Liver (tissue), 9 donors: ENCODE data around the gene SCAMP5. TPM values are rescaled to one million over a fixed set of nuclear protein-coding genes. Genes with fewer than 3 reads are reported as not detected.
A peak's percentile ranks its signal among the peaks of the same experiment; 100 is the strongest.

Experiments used
- DNase-seq: peaks from one replicate; pipeline ENCODE4 v3.0.0-alpha.2; 2017; ENCODE audit warnings: low spot score
- H3K27ac ChIP-seq, 2 donors: one replicate each; pipeline ENCODE4 v1.7.0; 2013; ENCODE audit warnings: inconsistent platforms in 2 of 2, low read length in 2 of 2, control low read depth in 1 of 2, low read depth in 1 of 2, mild to moderate bottlenecking in 1 of 2
- H3K27me3 ChIP-seq, 4 donors: one replicate each; pipeline versions ENCODE4 v1.6.1 to v1.7.0; 2013; ENCODE audit warnings: low read length in 3 of 4, inconsistent platforms in 1 of 4, mild to moderate bottlenecking in 1 of 4, moderate library complexity in 1 of 4; ENCODE audit not compliant: control insufficient read depth in 4 of 4, insufficient read depth in 4 of 4
- H3K36me3 ChIP-seq, 4 donors: one replicate each; pipeline versions ENCODE4 v1.6.1 to v1.7.0; 2013; ENCODE audit warnings: low read length in 3 of 4, mild to moderate bottlenecking in 3 of 4, low read depth in 1 of 4, moderate library complexity in 1 of 4; ENCODE audit not compliant: control insufficient read depth in 4 of 4, insufficient read depth in 3 of 4
- H3K4me1 ChIP-seq, 4 donors: one replicate each; pipeline versions ENCODE4 v1.6.1 to v1.7.0; 2013; ENCODE audit warnings: low read length in 3 of 4, mild to moderate bottlenecking in 3 of 4, moderate library complexity in 1 of 4; ENCODE audit not compliant: control insufficient read depth in 4 of 4, insufficient read depth in 4 of 4
- H3K4me3 ChIP-seq, 3 donors: one replicate each; pipeline versions ENCODE4 v1.6.1 to v1.7.0; 2013; ENCODE audit warnings: low read length in 3 of 3, control low read depth in 1 of 3, low read depth in 1 of 3, mild to moderate bottlenecking in 1 of 3
- H3K9ac ChIP-seq, 2 donors: one replicate each; pipeline ENCODE4 v1.7.0; 2013; ENCODE audit warnings: low read length in 2 of 2, mild to moderate bottlenecking in 2 of 2, moderate library complexity in 2 of 2, control low read depth in 1 of 2, low read depth in 1 of 2
- H3K9me3 ChIP-seq, 4 donors: one replicate each; pipeline versions ENCODE4 v1.6.1 to v1.7.0; 2013; ENCODE audit warnings: low read length in 3 of 4; ENCODE audit not compliant: control insufficient read depth in 4 of 4
- EGR1 ChIP-seq, 2 donors: IDR thresholded peaks; 2 replicates each; pipeline ENCODE4 v1.6.1; 2016 to 2018; ENCODE audit warnings: antibody characterized with exemption in 2 of 2, low read depth in 2 of 2
- FOXA1 ChIP-seq: IDR thresholded peaks from 2 replicates; pipeline ENCODE4 v1.6.1; 2016; ENCODE audit warnings: antibody characterized with exemption
- FOXA2 ChIP-seq: IDR thresholded peaks from 2 replicates; pipeline ENCODE4 v1.6.1; 2016; ENCODE audit warnings: antibody characterized with exemption
- GABPA ChIP-seq, 2 donors: IDR thresholded peaks in 1 of 2; conservative IDR thresholded peaks in 1 of 2; 2 replicates each; pipeline ENCODE4 v1.6.1; 2016; ENCODE audit warnings: antibody characterized with exemption in 2 of 2, mild to moderate bottlenecking in 1 of 2, moderate library complexity in 1 of 2
- HNF4A ChIP-seq, 2 donors: conservative IDR thresholded peaks; 2 replicates each; pipeline ENCODE4 v1.6.1; 2016; ENCODE audit warnings: antibody characterized with exemption in 2 of 2, mild to moderate bottlenecking in 2 of 2
- HNF4G ChIP-seq: IDR thresholded peaks from 2 replicates; pipeline ENCODE4 v1.6.1; 2016; ENCODE audit warnings: antibody characterized with exemption
- JUND ChIP-seq, 2 donors: IDR thresholded peaks; 2 replicates each; pipeline ENCODE4 v1.6.1; 2016; ENCODE audit warnings: antibody characterized with exemption in 2 of 2
- NR2F2 ChIP-seq: IDR thresholded peaks from 2 replicates; pipeline ENCODE4 v1.6.1; 2016; ENCODE audit warnings: antibody characterized with exemption
- RAD21 ChIP-seq, 2 donors: IDR thresholded peaks; 2 replicates each; pipeline ENCODE4 v1.6.1; 2016; ENCODE audit warnings: antibody characterized with exemption in 2 of 2, mild to moderate bottlenecking in 2 of 2
- RXRA ChIP-seq, 2 donors: IDR thresholded peaks; 2 replicates each; pipeline ENCODE4 v1.6.1; 2017 to 2018; ENCODE audit warnings: antibody characterized with exemption in 2 of 2, mild to moderate bottlenecking in 1 of 2
- SP1 ChIP-seq: IDR thresholded peaks from 2 replicates; pipeline ENCODE4 v1.6.1; 2018; ENCODE audit warnings: antibody characterized with exemption, mild to moderate bottlenecking
- TAF1 ChIP-seq: conservative IDR thresholded peaks from 2 replicates; pipeline ENCODE4 v1.6.1; 2016; ENCODE audit warnings: antibody characterized with exemption, mild to moderate bottlenecking
- WGBS: extraction: QIAGEN DNeasy Blood & Tissue Kit; methylation state at CpG from one replicate; pipeline ENCODE4 v1.1.7; 2013; 5-methylcytosine and 5-hydroxymethylcytosine counted together
- polyA plus RNA-seq, 2 donors: library from polyadenylated mRNA; stranded (reverse) in 1 of 2; unstranded in 1 of 2; fragments of 200-250 nt in 1 of 2; fragments of >200 nt in 1 of 2; fragmentation: Nextera tagmentation in 1 of 2; extraction: Ambion mirVana in 1 of 2; gene quantifications; one replicate each; pipeline versions ENCODE4 v1.2.1 to v1.2.3, GENCODE V29; 2013 to 2015
- total RNA-seq, 2 donors: library from RNA; depleted of rRNA; stranded (reverse); fragments of >200 nt; gene quantifications; one replicate each; pipeline ENCODE4 v1.2.3, GENCODE V29; 2014
- TF ChIP-seq, protein P1 (sequence below): IDR thresholded peaks from 2 replicates; pipeline ENCODE4 v1.6.1; 2016; ENCODE audit warnings: antibody characterized with exemption
- TF ChIP-seq, protein P2 (sequence below): fragments of 150-350 bp; IDR thresholded peaks from 2 replicates; pipeline ENCODE4 v1.5.1; 2017; ENCODE audit warnings: improper control_type of control experiment, low read depth, low read length; ENCODE audit not compliant: missing input control
- TF ChIP-seq, protein P3 (sequence below): IDR thresholded peaks from 2 replicates; pipeline ENCODE4 v1.6.1; 2016; ENCODE audit warnings: antibody characterized with exemption
- TF ChIP-seq, protein P4 (sequence below): IDR thresholded peaks from 2 replicates; pipeline ENCODE4 v1.6.1; 2016; ENCODE audit warnings: antibody characterized with exemption, mild to moderate bottlenecking
- donor health status: healthy.
- donor health status: healthy.
- donor health status: healthy.
- donor health status: healthy.
- donor health status: healthy.

The SCAMP5 gene
- total and polyA plus RNA-seq, 4 donors: 0.50 to 7.5 (median 5.7) TPM

DNA sequence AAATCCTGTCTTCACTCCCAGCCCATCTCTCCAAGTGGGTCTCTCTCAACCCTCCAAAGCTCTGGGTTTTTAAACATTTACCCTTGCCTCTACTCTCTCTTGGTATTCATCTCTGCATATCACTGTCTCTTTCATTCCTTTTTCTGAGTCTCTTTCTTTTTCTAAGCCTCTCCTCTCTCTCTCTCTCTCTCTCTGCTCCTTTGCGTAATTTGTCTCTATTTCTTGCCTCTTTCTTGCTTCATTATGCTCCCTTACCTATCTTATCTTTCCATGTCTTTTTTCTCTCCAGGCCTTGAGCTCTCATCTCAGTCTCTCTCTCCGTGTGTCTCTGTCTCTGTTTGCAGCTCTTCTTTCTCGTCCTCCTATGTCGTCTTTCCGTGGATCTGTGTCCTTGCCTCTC, 678 bp upstream of the SCAMP5 start:
- no peak overlapping the region for H3K4me3 ChIP-seq
- DNase-seq: no peak
- TF ChIP-seq HNF4G: no peak
- TF ChIP-seq FOXA2: no peak
- no peak for TF ChIP-seq NR2F2
- no peak for TF ChIP-seq GABPA (IDR thresholded peaks at IDR 0.05 in 1 of 2, conservative IDR thresholded peaks at IDR 0.05 in 1 of 2)
- TF ChIP-seq SP1: no peak
- no peak for TF ChIP-seq RXRA (IDR thresholded peaks at IDR 0.05)
- TF ChIP-seq JUND (IDR thresholded peaks at IDR 0.05): no peak
- no peak for TF ChIP-seq TAF1
- no peak for TF ChIP-seq HNF4A (conservative IDR thresholded peaks at IDR 0.05)
- TF ChIP-seq, protein P1, sequence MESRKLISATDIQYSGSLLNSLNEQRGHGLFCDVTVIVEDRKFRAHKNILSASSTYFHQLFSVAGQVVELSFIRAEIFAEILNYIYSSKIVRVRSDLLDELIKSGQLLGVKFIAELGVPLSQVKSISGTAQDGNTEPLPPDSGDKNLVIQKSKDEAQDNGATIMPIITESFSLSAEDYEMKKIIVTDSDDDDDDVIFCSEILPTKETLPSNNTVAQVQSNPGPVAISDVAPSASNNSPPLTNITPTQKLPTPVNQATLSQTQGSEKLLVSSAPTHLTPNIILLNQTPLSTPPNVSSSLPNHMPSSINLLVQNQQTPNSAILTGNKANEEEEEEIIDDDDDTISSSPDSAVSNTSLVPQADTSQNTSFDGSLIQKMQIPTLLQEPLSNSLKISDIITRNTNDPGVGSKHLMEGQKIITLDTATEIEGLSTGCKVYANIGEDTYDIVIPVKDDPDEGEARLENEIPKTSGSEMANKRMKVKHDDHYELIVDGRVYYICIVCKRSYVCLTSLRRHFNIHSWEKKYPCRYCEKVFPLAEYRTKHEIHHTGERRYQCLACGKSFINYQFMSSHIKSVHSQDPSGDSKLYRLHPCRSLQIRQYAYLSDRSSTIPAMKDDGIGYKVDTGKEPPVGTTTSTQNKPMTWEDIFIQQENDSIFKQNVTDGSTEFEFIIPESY: no peak
- TF ChIP-seq RAD21 (IDR thresholded peaks at IDR 0.05): no peak
- no peak for TF ChIP-seq FOXA1
- TF ChIP-seq, protein P2, sequence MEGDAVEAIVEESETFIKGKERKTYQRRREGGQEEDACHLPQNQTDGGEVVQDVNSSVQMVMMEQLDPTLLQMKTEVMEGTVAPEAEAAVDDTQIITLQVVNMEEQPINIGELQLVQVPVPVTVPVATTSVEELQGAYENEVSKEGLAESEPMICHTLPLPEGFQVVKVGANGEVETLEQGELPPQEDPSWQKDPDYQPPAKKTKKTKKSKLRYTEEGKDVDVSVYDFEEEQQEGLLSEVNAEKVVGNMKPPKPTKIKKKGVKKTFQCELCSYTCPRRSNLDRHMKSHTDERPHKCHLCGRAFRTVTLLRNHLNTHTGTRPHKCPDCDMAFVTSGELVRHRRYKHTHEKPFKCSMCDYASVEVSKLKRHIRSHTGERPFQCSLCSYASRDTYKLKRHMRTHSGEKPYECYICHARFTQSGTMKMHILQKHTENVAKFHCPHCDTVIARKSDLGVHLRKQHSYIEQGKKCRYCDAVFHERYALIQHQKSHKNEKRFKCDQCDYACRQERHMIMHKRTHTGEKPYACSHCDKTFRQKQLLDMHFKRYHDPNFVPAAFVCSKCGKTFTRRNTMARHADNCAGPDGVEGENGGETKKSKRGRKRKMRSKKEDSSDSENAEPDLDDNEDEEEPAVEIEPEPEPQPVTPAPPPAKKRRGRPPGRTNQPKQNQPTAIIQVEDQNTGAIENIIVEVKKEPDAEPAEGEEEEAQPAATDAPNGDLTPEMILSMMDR: no peak
- TF ChIP-seq, protein P3, sequence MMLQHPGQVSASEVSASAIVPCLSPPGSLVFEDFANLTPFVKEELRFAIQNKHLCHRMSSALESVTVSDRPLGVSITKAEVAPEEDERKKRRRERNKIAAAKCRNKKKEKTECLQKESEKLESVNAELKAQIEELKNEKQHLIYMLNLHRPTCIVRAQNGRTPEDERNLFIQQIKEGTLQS: no peak
- TF ChIP-seq EGR1 (IDR thresholded peaks at IDR 0.05; ENCODE audit: low read depth in 2 of 2): no peak
- no peak overlapping the region for H3K9ac ChIP-seq
- H3K9me3 ChIP-seq: no peaks in the 10 kb centered on the region
- no peaks in the 10 kb centered on the region for H3K27me3 ChIP-seq
- H3K36me3 ChIP-seq: no peaks in the 10 kb centered on the region
- peaks cover 4 to 6% (median 6%) of the 10 kb centered on the region in 4 donors for H3K4me1 ChIP-seq
- 46% methylated on average over 5 of the region's 5 CpGs for WGBS
- H3K27ac ChIP-seq: no peak overlapping the region

DNA sequence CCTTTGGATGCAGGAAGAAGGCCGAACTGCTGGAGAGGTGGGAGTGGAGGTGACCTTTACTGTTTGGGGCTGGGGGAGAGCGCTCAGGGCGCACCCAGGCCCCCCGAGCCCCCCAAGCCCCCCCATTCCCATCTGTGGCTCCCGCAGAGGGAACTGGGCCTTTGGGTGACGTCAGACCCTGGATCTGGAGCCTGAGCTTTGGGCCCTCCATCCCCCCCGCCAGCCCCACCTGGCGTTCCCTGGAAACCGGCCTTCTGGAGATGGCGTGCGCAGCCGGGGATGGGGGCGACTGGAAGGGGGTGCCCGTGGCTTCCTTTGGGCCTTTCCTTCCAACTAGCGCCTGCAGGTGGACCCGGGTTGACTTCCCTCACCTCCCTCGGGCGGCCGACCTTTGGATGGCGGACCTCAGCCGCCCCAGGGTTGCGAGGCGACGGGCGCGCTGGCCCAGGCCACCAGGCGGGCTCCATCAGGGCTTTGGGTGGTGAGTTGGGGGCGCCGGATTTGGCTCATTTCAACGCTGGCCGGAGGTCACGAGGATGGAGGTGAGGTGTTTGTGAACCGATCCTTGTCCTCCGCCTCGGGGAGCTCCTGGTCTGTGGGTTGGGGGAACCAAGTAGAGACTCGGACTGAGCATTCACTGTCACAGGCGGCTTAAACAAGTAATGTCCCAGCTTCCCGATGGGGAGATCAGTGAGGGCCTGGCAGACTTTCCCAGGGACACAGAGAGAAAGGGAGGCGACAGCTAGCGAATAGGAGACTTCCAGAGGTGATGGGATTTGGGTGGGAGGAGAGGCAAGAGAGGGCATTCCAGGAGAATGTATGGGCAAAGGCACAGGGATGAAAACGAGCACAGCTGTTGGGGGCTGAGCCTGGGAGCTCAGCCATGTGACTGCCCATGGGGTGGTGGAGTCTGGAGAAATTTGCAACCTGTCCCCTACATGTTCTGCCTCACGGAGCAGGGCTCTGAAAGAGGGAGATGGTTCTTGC, 709 bp downstream of the SCAMP5 start:
- DNase-seq: no peak
- Histone ChIP-seq H3K9me3 (no peaks in the 10 kb centered on the region), H3K9ac (no peak overlapping the region), H3K27me3 (no peaks in the 10 kb centered on the region), H3K4me3 (peak overlapping the region; percentile 3 to 79 (median 76)), H3K36me3 (no peaks in the 10 kb centered on the region), H3K4me1 (peaks cover 4 to 6% (median 6%) of the 10 kb centered on the region in 4 donors), H3K27ac (no peak overlapping the region)
- TF ChIP-seq RAD21 (IDR thresholded peaks at IDR 0.05) (no peak), HNF4A (conservative IDR thresholded peaks at IDR 0.05) (peak in 1 of 2 donors; percentile 56), SP1 (peak; percentile 21)
- TF ChIP-seq, protein P4, sequence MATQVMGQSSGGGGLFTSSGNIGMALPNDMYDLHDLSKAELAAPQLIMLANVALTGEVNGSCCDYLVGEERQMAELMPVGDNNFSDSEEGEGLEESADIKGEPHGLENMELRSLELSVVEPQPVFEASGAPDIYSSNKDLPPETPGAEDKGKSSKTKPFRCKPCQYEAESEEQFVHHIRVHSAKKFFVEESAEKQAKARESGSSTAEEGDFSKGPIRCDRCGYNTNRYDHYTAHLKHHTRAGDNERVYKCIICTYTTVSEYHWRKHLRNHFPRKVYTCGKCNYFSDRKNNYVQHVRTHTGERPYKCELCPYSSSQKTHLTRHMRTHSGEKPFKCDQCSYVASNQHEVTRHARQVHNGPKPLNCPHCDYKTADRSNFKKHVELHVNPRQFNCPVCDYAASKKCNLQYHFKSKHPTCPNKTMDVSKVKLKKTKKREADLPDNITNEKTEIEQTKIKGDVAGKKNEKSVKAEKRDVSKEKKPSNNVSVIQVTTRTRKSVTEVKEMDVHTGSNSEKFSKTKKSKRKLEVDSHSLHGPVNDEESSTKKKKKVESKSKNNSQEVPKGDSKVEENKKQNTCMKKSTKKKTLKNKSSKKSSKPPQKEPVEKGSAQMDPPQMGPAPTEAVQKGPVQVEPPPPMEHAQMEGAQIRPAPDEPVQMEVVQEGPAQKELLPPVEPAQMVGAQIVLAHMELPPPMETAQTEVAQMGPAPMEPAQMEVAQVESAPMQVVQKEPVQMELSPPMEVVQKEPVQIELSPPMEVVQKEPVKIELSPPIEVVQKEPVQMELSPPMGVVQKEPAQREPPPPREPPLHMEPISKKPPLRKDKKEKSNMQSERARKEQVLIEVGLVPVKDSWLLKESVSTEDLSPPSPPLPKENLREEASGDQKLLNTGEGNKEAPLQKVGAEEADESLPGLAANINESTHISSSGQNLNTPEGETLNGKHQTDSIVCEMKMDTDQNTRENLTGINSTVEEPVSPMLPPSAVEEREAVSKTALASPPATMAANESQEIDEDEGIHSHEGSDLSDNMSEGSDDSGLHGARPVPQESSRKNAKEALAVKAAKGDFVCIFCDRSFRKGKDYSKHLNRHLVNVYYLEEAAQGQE: peak; percentile 34
- WGBS: 20% methylated on average over 42 of the region's 42 CpGs
